Activated CD4-positive, alpha-beta T cell treated with anti-CD3 and anti-CD28 coated beads for 4 hours (primary cell): Measurements from ENCODE around the gene TIGIT.

Experiments used
- DNase-seq, 2 donors: peaks; one replicate each; pipeline ENCODE4 v3.0.0-alpha.2; 2020

Gene TIGIT

GRCh38 chr3:114313426-114313825 is 19.6 kb downstream of the TIGIT start:
- DNase-seq: no peak

- no peak for DNase-seq
Observed at GRCh38 chr3:114314282-114314681, 20.5 kb downstream of the TIGIT start.

GRCh38 chr3:114318295-114318694 is 24.5 kb downstream of the TIGIT start:
- no peak for DNase-seq

GRCh38 chr3:114319453-114319852 is 25.6 kb downstream of the TIGIT start:
- no peak for DNase-seq

GRCh38 chr3:114320246-114320645 is 26.4 kb downstream of the TIGIT start:
- no peak for DNase-seq

GRCh38 chr3:114323546-114324254 is 29.9 kb downstream of the TIGIT start:
- no peak for DNase-seq

GRCh38 chr3:114327665-114328064 is 33.8 kb downstream of the TIGIT start:
- no peak for DNase-seq

- no peak for DNase-seq
Observed at GRCh38 chr3:114328345-114328744, 34.5 kb downstream of the TIGIT start.

GRCh38 chr3:114329823-114330222 is 36.0 kb downstream of the TIGIT start:
- no peak for DNase-seq

GRCh38 chr3:114331007-114331406 is 37.2 kb downstream of the TIGIT start:
- DNase-seq: no peak

GRCh38 chr3:114331710-114332109 is 37.9 kb downstream of the TIGIT start:
- no peak for DNase-seq

GRCh38 chr3:114332342-114333179 is 38.7 kb downstream of the TIGIT start:
- no peak for DNase-seq

GRCh38 chr3:114333180-114333922 is 39.5 kb downstream of the TIGIT start:
- DNase-seq: no peak

- no peak for DNase-seq
Observed at GRCh38 chr3:114333923-114334240, 40.1 kb downstream of the TIGIT start.

GRCh38 chr3:114336122-114336697 is 42.4 kb downstream of the TIGIT start:
- no peak for DNase-seq

- no peak for DNase-seq
Observed at GRCh38 chr3:114336857-114337256, 43.0 kb downstream of the TIGIT start.

- no peak for DNase-seq
Observed at GRCh38 chr3:114338651-114339357, 45.0 kb downstream of the TIGIT start.

- no peak for DNase-seq
Observed at GRCh38 chr3:114344492-114344891, 50.7 kb downstream of the TIGIT start.

- DNase-seq: no peak
Observed at GRCh38 chr3:114350271-114350670, 56.4 kb downstream of the TIGIT start.

GRCh38 chr3:114350690-114351089 is 56.9 kb downstream of the TIGIT start:
- no peak for DNase-seq

- no peak for DNase-seq
Observed at GRCh38 chr3:114351123-114351821, 57.4 kb downstream of the TIGIT start.

GRCh38 chr3:114351822-114352145 is 58.0 kb downstream of the TIGIT start:
- no peak for DNase-seq
